Measurements from ENCODE around the gene DRAXIN.

DNA sequence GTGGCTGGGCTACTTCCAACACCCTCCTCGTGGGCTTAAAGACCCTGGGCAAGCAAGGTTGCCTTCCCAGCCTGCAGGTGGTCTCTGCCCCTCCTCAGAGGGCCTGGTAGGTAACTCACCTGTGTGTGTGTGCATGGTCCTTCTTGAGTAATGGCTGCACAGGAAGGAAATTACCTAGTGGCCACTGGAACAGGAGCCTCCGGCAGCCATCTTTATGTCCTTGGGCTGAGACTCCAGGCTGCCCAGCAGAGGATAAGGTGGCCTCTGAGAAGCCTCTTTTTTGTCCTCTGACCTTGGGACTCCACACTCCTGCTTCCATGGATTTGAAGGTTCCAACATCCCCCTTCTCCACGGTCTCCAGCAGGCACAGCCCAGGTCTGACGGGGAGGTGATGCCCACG is 20.0 kb downstream of the DRAXIN start:
- no peak for TF ChIP-seq YY1 (IDR thresholded peaks at IDR 0.05; ENCODE audit: low read depth)
- TF ChIP-seq EZH2phosphoT487 (IDR thresholded peaks at IDR 0.05; ENCODE audit: borderline replicate concordance, low read depth): no peak
- TF ChIP-seq POLR2AphosphoS5 (IDR thresholded peaks at IDR 0.05; ENCODE audit: low read depth, low read length): no peak
- TF ChIP-seq, protein P1, sequence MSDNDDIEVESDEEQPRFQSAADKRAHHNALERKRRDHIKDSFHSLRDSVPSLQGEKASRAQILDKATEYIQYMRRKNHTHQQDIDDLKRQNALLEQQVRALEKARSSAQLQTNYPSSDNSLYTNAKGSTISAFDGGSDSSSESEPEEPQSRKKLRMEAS (IDR thresholded peaks at IDR 0.05; ENCODE audit: low read depth): no peak
- TF ChIP-seq CTCF (IDR thresholded peaks at IDR 0.05): no peak
- no peak for TF ChIP-seq SIN3A (IDR thresholded peaks at IDR 0.05; ENCODE audit: borderline replicate concordance, low read depth, low read length)
- no peak for TF ChIP-seq RAD21 (IDR thresholded peaks at IDR 0.05; ENCODE audit: low read length)
- TF ChIP-seq PBX3 (IDR thresholded peaks at IDR 0.05): no peak
- TF ChIP-seq, protein P2, sequence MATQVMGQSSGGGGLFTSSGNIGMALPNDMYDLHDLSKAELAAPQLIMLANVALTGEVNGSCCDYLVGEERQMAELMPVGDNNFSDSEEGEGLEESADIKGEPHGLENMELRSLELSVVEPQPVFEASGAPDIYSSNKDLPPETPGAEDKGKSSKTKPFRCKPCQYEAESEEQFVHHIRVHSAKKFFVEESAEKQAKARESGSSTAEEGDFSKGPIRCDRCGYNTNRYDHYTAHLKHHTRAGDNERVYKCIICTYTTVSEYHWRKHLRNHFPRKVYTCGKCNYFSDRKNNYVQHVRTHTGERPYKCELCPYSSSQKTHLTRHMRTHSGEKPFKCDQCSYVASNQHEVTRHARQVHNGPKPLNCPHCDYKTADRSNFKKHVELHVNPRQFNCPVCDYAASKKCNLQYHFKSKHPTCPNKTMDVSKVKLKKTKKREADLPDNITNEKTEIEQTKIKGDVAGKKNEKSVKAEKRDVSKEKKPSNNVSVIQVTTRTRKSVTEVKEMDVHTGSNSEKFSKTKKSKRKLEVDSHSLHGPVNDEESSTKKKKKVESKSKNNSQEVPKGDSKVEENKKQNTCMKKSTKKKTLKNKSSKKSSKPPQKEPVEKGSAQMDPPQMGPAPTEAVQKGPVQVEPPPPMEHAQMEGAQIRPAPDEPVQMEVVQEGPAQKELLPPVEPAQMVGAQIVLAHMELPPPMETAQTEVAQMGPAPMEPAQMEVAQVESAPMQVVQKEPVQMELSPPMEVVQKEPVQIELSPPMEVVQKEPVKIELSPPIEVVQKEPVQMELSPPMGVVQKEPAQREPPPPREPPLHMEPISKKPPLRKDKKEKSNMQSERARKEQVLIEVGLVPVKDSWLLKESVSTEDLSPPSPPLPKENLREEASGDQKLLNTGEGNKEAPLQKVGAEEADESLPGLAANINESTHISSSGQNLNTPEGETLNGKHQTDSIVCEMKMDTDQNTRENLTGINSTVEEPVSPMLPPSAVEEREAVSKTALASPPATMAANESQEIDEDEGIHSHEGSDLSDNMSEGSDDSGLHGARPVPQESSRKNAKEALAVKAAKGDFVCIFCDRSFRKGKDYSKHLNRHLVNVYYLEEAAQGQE (IDR thresholded peaks at IDR 0.05; ENCODE audit: low read depth, low read length): no peak
- TF ChIP-seq TAF1 (IDR thresholded peaks at IDR 0.05; ENCODE audit: borderline replicate concordance, low read depth, low read length): no peak
- TF ChIP-seq RFX5 (IDR thresholded peaks at IDR 0.05; ENCODE audit: low read length): no peak
- TF ChIP-seq ZBTB33 (IDR thresholded peaks at IDR 0.05; ENCODE audit: borderline replicate concordance, low read depth): no peak

All from SK-N-SH (cell line).